Keratinocyte (primary cell): Measurements from ENCODE around the gene PNMT. TPM values are rescaled to one million over a fixed set of nuclear protein-coding genes. Genes with fewer than 3 reads are reported as not detected.

Experiments
- DNase-seq: peaks from one replicate; pipeline ENCODE4 v3.0.0-alpha.2; 2011; ENCODE audit warnings: low read depth, missing footprints, low spot score
- FAIRE-seq: peaks from 2 replicates; lab custom pipeline; 2011; peaks lifted over from hg19 to GRCh38; lab: Jason Lieb, UNC
- H2AFZ ChIP-seq: 2 replicates; pipeline ENCODE4 v1.6.0; 2012; ENCODE audit warnings: low read length, control low read depth, inconsistent platforms; ENCODE audit not compliant: control insufficient read depth
- H3K27ac ChIP-seq: 2 replicates; pipeline ENCODE4 v1.5.1; 2011; ENCODE audit warnings: low read length; ENCODE audit not compliant: control insufficient read depth, insufficient read depth
- H3K27me3 ChIP-seq: 3 replicates; pipeline ENCODE4 v1.6.0; 2011; ENCODE audit warnings: low read length; ENCODE audit not compliant: control insufficient read depth, insufficient read depth; ENCODE audit errors: extremely low read depth
- H3K36me3 ChIP-seq, 2 experiments: 2 replicates in 1 of 2; 3 replicates in 1 of 2; pipeline ENCODE4 v1.5.1; 2011; ENCODE audit warnings: low read length in 2 of 2, mild to moderate bottlenecking in 1 of 2; ENCODE audit not compliant: control insufficient read depth in 2 of 2, insufficient read depth in 2 of 2; ENCODE audit errors: extremely low read depth in 1 of 2
- H3K4me1 ChIP-seq: 3 replicates; pipeline ENCODE4 v1.5.1; 2011; ENCODE audit warnings: low read length; ENCODE audit not compliant: control insufficient read depth, insufficient read depth; ENCODE audit errors: extremely low read depth
- H3K4me2 ChIP-seq: 3 replicates; pipeline ENCODE4 v1.6.0; 2011; ENCODE audit warnings: low read depth, low read length; ENCODE audit not compliant: control insufficient read depth, insufficient read depth; ENCODE audit errors: extremely low read depth
- H3K4me3 ChIP-seq, 3 experiments: fragments of 200-600 bp in 1 of 3; sonication (generic) in 1 of 3; 2 replicates in 2 of 3; 3 replicates in 1 of 3; pipeline ENCODE4 v1.5.1; 2011 to 2016; ENCODE audit warnings: low read length in 3 of 3, mild to moderate bottlenecking in 3 of 3, control low read depth in 2 of 3, inconsistent platforms in 1 of 3, low read depth in 1 of 3, mixed read lengths in 1 of 3, mixed run types in 1 of 3, moderate library complexity in 1 of 3; ENCODE audit not compliant: control insufficient read depth in 2 of 3, insufficient read depth in 2 of 3; ENCODE audit errors: extremely low read depth in 1 of 3
- H3K79me2 ChIP-seq: 2 replicates; pipeline ENCODE4 v1.6.0; 2012; ENCODE audit warnings: low read length; ENCODE audit not compliant: control insufficient read depth, insufficient read depth
- H3K9ac ChIP-seq: 3 replicates; pipeline ENCODE4 v1.6.0; 2011; ENCODE audit warnings: low read length; ENCODE audit not compliant: control insufficient read depth, insufficient read depth; ENCODE audit errors: extremely low read depth
- H3K9me1 ChIP-seq: 3 replicates; pipeline ENCODE4 v1.6.0; 2011; ENCODE audit warnings: low read length; ENCODE audit not compliant: control insufficient read depth, insufficient read depth; ENCODE audit errors: extremely low read depth
- H3K9me3 ChIP-seq: 2 replicates; pipeline ENCODE4 v1.5.1; 2012; ENCODE audit warnings: low read depth, low read length; ENCODE audit not compliant: control insufficient read depth
- H4K20me1 ChIP-seq: 3 replicates; pipeline ENCODE4 v1.6.0; 2011; ENCODE audit warnings: low read length; ENCODE audit not compliant: control insufficient read depth, insufficient read depth; ENCODE audit errors: extremely low read depth
- EZH2 ChIP-seq: IDR thresholded peaks from one replicate; pipeline ENCODE4 v1.6.1; 2012; ENCODE audit warnings: inconsistent platforms, mild to moderate bottlenecking, low read length, moderate library complexity
- dilution Hi-C: fragments of 300-500 bp; cut with MboI; formaldehyde crosslinking; loops from one replicate; pipeline ENCODE4 v1.7.0; 2020; ENCODE audit warnings: low sequenced_read_pairs; ENCODE audit not compliant: extremely low pct_ligation_motif_present
- polyA plus RNA-seq, 5 experiments: library from polyadenylated mRNA; depleted of rRNA in 3 of 5; stranded (reverse) in 3 of 5; stranded (forward) in 1 of 5; unstranded in 1 of 5; fragments of >200 nt; gene quantifications; 1 replicate in 1 of 5; 2 replicates in 3 of 5; 3 replicates in 1 of 5; pipeline versions ENCODE4 v1.2.1 to v1.2.3, GENCODE V29; 2011 to 2012; ENCODE audit warnings: missing spikeins in 2 of 5, low read depth in 1 of 5, low replicate concordance in 1 of 5
- TF ChIP-seq, protein P1 (sequence below), 3 experiments: IDR thresholded peaks in 1 of 3; conservative IDR thresholded peaks in 1 of 3; optimal IDR thresholded peaks in 1 of 3; 2 replicates in 2 of 3; 3 replicates in 1 of 3; pipeline versions ENCODE3 to v1.5.1; 2011; ENCODE audit warnings: low read length in 3 of 3, mild to moderate bottlenecking in 3 of 3, moderate library complexity in 2 of 3, control low read depth in 1 of 3, inconsistent platforms in 1 of 3; ENCODE audit not compliant: insufficient read depth in 2 of 3; ENCODE audit errors: extremely low read depth in 1 of 3

Gene PNMT
- polyA plus RNA-seq, 1 donor (not counting 4 experiments of a cell fraction or from before 2014, with no cell fraction given): not detected

GRCh38 chr17:39624313-39624712 lies 43.9 kb upstream of the PNMT start:
- Histone ChIP-seq H3K9me3 (no peaks in the 10 kb centered on the region), H3K4me3 (no peak overlapping the region), H4K20me1 (peaks cover 2% of the 10 kb centered on the region), H3K4me1 (peaks cover 34% of the 10 kb centered on the region), H3K4me2 (no peak overlapping the region), H3K9me1 (no peaks in the 10 kb centered on the region), H3K79me2 (no peaks in the 10 kb centered on the region), H3K27ac (no peak overlapping the region), H3K27me3 (peaks cover 53% of the 10 kb centered on the region), H3K36me3 (no peaks in the 10 kb centered on the region), H3K9ac (no peak overlapping the region), H2AFZ (no peak overlapping the region)
- DNase-seq: no peak
- TF ChIP-seq, protein P1, sequence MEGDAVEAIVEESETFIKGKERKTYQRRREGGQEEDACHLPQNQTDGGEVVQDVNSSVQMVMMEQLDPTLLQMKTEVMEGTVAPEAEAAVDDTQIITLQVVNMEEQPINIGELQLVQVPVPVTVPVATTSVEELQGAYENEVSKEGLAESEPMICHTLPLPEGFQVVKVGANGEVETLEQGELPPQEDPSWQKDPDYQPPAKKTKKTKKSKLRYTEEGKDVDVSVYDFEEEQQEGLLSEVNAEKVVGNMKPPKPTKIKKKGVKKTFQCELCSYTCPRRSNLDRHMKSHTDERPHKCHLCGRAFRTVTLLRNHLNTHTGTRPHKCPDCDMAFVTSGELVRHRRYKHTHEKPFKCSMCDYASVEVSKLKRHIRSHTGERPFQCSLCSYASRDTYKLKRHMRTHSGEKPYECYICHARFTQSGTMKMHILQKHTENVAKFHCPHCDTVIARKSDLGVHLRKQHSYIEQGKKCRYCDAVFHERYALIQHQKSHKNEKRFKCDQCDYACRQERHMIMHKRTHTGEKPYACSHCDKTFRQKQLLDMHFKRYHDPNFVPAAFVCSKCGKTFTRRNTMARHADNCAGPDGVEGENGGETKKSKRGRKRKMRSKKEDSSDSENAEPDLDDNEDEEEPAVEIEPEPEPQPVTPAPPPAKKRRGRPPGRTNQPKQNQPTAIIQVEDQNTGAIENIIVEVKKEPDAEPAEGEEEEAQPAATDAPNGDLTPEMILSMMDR (optimal IDR thresholded peaks at IDR 0.05 in 1 of 3, IDR thresholded peaks at IDR 0.05 in 1 of 3, conservative IDR thresholded peaks at IDR 0.05 in 1 of 3; ENCODE audit: extremely low read depth in 1 of 3, insufficient read depth in 2 of 3, low read length in 3 of 3): no peak
- no peak for TF ChIP-seq EZH2
- no peak for FAIRE-seq
- dilution Hi-C loops: no loop called here

- no peak for TF ChIP-seq EZH2
- TF ChIP-seq, protein P1 (optimal IDR thresholded peaks at IDR 0.05 in 1 of 3, IDR thresholded peaks at IDR 0.05 in 1 of 3, conservative IDR thresholded peaks at IDR 0.05 in 1 of 3; ENCODE audit: extremely low read depth in 1 of 3, insufficient read depth in 2 of 3, low read length in 3 of 3): no peak
- Histone ChIP-seq H4K20me1 (peaks cover 2% of the 10 kb centered on the region), H2AFZ (no peak overlapping the region), H3K36me3 (no peaks in the 10 kb centered on the region), H3K4me2 (peak overlapping the region; percentile 37), H3K27ac (no peak overlapping the region), H3K4me1 (peaks cover 34% of the 10 kb centered on the region), H3K9me1 (no peaks in the 10 kb centered on the region), H3K4me3 (no peak overlapping the region), H3K9ac (no peak overlapping the region), H3K27me3 (peaks cover 48% of the 10 kb centered on the region), H3K79me2 (no peaks in the 10 kb centered on the region), H3K9me3 (no peaks in the 10 kb centered on the region)
- FAIRE-seq (no peak), DNase-seq (no peak)
- dilution Hi-C loops: no loop called here
Measured at GRCh38 chr17:39625198-39625785, 43.0 kb upstream of the PNMT start.
